GM21528 (cell line): Measurements from ENCODE around the gene FGD5.
"Not testable (repeated sequence)": the region's sequence is repeated elsewhere in the genome, so short reads cannot be mapped to it uniquely, and the experiment has no call there.

Source experiments
- ATAC-seq: cut with Tn5 transposase; IDR thresholded peaks from one replicate; pipeline ENCODE4 v1.9.1; 2021; ENCODE audit warnings: mild to moderate bottlenecking, moderate library complexity; ENCODE audit not compliant: unreplicated experiment, low FRiP score

Gene FGD5

GRCh38 chr3:14891135-14892132 lies 72.7 kb downstream of the FGD5 start:
- ATAC-seq, result no peak

- no peak for ATAC-seq
Measured at GRCh38 chr3:14892226-14892625, 73.5 kb downstream of the FGD5 start.

GRCh38 chr3:14894085-14894484 lies 75.3 kb downstream of the FGD5 start:
- ATAC-seq, result no peak

- ATAC-seq, result no peak
Measured at GRCh38 chr3:14897266-14897665, 78.5 kb downstream of the FGD5 start.

- no peak for ATAC-seq
Measured at GRCh38 chr3:14898929-14899328, 80.2 kb downstream of the FGD5 start.

GRCh38 chr3:14899993-14900618 lies 81.3 kb downstream of the FGD5 start:
- no peak for ATAC-seq

GRCh38 chr3:14900881-14901873 lies 82.4 kb downstream of the FGD5 start:
- no peak for ATAC-seq

- no peak for ATAC-seq
Measured at GRCh38 chr3:14902719-14903118, 84.0 kb downstream of the FGD5 start.

GRCh38 chr3:14903501-14903900 lies 84.7 kb downstream of the FGD5 start:
- not testable (repeated sequence) for ATAC-seq

GRCh38 chr3:14905055-14905657 lies 86.4 kb downstream of the FGD5 start:
- no peak for ATAC-seq

- no peak for ATAC-seq
Measured at GRCh38 chr3:14906355-14906971, 87.7 kb downstream of the FGD5 start.

GRCh38 chr3:14907043-14907966 lies 88.5 kb downstream of the FGD5 start:
- ATAC-seq, result no peak

GRCh38 chr3:14909250-14909649 lies 90.5 kb downstream of the FGD5 start:
- ATAC-seq, result no peak

GRCh38 chr3:14911651-14912050 lies 92.9 kb downstream of the FGD5 start:
- no peak for ATAC-seq

GRCh38 chr3:14913071-14913925 lies 94.5 kb downstream of the FGD5 start:
- no peak for ATAC-seq

- ATAC-seq, result no peak
Measured at GRCh38 chr3:14913926-14914778, 95.4 kb downstream of the FGD5 start.

GRCh38 chr3:14914779-14915117 lies 96.0 kb downstream of the FGD5 start:
- ATAC-seq, result no peak
